Activated CD4-positive, alpha-beta T cell treated with anti-CD3 and anti-CD28 coated beads, Interleukin-2, amount 50 U/mL, for 4 hours (primary cell): ENCODE data around the gene ATG5.

Experiments
- DNase-seq, 2 experiments: peaks; one replicate each; pipeline ENCODE4 v3.0.0-alpha.2; 2020

The ATG5 gene

DNA sequence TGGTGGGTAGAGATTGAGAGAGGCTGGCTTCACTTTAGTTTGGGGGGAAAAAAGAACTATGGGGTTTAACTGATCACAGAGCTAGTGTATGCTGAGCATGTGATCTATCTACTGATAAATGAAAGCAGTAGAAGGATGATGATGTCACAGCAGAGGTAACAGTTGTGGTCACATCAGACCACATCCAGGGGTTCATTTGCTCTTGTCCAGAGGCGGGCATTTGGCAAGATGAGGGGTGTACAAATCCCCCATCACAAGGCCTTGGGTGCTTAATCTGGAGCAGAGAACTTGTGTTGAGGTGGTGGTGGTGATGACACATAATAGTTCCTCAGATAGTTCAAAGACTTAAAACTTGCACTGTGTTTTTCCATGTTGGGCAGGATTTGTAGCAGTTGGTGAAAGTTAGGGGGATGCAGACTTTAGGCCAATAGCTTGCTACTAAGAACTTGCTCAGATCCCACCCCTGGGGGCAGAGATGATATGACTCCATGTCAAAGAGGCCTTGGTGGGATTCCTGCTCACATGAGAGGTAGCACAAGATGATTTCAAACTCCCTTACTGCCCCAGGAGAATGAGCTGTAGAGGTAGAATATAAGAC lies 176.0 kb downstream of the ATG5 start:
- no peak for DNase-seq

DNA sequence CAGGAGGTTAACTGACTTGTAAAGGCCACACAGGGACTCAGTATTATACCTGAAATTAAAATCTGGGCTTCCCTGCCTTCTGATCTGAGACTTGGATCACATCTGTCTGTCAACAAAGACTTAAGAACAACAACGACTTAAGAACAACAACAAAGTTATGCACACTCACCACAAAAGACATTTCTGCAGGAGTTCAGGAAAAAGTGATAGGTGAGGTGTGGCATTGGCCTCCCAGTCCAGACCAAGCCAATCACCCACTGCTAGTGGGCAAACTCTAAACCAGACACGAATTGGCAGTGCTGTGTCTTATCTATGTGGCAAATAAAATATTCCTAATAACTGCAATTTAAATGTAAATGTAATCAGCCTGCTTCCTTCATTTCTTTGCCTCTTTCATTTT lies 178.1 kb downstream of the ATG5 start:
- no peak for DNase-seq

DNA sequence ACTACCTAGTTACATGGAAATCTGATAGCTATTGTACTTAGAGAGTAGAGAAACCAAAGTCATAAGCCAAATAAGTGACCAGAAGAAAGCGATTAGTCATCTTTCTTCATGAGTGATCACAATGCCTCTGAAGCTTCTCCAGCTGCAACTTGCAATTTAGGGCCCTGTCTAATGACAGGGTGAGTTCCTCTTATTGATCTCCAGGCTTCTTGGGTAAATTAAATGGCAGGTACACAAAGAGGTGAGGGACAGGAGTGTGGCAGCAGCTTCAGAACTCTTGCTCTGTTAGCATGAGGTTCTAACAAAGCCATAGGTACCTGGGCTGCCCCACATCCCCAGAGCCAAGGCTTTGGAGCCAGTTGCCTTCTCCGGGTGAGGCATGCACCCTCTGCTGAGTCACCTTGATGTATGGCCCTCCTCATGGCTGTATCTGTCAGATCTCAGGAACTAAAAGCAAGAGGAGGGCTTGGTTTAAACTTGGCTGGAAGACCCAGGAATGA lies 178.7 kb downstream of the ATG5 start:
- DNase-seq = no peak

DNA sequence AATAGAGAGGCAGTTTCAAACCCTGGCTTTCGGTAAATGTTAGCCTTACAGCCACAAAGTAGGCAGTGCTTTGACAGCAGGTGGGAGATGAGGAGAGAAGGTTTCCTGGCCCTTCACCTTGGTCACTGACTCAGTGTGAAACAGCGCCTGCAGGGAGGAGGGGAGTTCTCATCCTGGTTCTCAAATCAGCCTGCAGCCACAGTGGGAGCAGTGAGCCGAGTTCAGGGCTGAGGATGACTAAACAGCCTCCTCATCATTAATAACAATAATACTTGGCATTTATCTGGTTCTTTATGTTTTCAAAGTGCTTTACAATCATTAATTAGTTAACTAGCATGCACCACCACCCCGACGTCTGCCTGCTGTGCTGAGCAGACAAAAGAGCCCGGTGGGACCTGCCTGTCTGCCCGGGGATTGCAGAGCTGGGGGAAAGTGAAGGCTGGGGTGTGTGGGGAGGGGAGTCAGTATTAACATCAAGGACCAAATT lies 179.8 kb downstream of the ATG5 start:
- DNase-seq = no peak

DNA sequence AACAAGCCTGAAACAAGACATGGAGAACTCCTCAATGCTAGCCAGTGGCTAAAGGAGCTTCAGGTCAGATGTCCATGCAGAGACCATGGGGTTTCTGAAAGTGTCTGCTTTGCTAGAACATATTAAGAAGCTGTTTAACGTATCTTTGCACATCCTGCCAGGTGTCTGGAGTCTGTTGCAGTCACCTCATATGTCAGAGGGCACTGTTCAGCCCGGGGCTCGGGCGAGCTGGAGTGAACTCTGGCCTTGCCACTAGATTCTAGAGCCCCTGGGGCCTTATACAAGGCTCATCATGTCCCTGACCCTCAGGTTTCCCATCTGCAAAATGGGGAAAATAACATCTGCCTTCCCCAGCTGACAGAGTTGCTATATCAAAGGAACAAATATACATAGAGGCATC lies 180.4 kb downstream of the ATG5 start:
- DNase-seq = no peak

DNA sequence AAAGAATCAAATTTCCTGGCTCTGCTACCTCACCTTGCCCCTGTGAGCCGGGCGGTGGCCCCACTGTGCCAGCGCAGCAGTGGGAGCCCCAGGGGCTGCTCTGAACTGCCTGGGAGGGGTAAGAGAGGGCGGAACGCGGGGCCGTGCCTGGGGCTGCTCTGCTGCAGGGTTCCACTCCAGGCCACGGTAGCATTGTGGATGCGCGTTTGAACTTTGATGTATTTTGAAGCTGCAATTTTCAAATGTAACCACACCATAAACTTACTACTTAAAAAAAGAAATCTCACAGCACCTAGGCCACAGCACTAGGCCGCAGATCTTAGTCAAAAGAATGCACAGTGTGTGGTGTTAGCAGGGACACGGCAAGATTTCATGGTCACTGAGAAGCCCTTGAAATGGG lies 181.9 kb downstream of the ATG5 start:
- no peak for DNase-seq

DNA sequence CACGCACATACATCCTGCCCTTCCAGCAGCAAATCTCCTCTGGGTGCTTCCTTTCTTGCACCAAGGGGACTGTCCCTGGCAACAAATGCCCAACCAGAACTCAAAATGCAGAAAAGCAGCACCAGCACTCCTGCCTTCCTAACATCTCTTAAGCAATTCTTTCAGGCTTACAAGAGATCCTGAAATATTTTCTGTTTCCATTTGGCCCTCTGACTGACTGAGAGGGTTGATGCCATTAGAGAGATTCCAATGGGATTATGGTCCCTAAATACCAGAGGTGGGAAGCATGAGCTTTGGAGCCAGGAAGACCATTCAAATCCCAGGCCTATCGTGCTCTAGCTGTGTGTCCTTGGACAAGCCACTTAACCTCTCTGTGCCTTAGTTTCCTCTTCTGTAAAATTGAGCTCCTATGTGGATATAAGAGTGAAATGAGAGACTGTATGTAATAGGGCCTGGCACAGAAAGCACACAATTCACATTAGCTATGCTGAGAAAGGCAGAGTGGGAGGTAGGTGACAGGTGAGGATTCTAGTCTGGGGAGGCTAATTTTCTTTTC lies 182.6 kb downstream of the ATG5 start:
- DNase-seq = no peak

DNA sequence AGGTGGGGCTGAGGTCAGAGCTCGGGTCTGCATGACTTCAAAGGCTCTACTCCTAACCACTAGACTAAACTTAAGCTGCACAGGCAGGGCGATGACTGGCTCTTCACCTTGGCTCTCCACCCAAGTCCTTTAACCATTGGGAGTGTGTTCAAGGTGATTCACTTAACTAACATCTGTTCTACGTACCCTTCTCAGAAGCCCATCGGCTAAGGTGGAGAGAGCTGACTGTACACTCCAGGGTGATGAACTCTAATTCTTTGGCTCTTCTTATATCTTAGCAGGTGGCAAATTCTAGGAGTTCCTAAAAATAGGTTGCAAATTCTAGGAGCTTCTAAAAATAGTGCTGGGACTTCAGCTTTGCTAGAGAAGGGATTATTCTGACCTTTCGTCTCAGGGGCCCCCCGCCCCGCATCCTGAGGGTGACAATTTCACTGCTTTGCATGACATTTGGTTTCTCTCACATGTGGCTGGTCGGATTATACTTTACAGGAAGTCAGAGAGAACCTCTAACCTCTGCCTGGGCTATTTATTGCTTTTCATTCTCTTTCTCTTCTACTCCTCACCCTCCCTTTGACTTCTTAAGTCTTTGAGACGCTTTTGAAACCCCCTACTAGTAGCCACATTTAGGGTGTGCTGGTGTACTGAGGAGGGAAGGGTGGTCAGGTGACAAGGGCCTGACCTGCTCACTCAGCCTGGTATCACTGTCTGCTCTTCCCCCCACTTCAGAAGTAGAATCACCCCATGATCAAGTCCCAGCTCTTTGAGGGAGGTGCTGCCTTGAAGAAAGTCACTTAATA lies 183.9 kb downstream of the ATG5 start:
- DNase-seq = peak; percentile 36 to 44

DNA sequence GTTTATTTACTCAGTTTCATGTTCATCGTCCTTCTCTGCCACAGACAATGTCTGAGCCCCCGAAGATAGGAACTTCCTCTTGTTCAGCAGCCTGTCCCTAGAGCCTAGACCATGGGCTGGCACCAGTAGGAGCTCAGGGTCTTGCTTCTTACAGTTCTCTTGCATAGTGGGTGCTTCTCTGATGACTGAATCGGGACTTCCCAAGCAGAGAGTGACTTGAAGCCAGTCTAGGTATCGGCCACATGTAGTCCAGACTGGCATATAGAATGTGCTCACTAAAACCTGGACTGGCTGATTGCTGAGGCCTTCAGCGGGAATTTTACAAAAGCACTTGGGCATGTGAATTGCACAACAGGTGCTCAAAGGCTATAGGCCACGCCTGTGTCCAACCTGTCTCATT lies 187.4 kb downstream of the ATG5 start:
- DNase-seq = no peak

DNA sequence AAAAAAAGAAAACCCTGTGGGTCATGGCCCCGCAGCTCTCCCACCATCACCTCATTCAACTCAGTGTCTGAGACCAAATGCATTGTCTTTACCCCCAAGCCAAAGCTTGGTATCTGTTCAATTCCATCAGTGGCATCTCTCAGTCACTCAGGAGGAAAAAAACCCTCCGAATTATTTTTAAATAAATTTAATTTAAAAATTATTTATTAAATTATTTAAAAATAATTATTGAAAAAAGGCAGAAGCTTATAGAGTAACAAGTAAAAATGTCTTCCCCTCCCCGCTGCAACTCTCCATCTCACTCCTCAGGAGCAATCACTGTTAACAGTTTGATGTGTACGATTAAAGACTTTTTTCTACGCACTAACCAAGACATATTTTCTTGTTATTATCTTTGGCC lies 188.7 kb downstream of the ATG5 start:
- DNase-seq = no peak

DNA sequence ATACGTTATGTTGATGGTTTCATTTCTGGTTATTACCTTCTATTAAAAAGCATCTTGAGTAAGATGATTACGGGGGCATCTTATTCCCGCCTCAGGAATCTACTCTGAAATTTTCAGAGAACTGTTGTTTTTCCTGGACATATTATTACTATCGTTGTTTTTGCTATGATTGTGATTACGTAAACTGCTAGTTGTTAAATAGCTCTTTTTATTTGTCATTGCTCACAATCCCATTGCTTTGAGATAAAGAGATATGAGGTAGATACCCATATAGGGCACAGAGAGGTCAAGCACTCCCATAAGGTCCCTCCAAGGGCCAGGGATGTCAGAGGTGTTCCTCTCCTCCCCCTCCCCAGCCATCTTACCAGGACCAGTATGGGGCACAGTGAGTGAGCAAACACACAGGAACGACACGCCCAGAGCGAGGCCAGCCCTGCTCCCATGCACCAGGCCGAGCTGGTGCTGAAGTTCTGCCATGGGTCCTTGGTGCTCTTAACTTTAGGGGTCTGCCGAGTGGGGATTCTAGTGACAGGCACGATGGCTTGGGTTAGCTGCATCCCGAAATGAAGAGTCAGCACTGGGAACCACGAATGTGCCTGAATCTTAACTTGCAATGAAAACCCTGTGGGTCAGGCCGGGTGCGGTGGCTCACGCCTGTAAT lies 189.5 kb downstream of the ATG5 start:
- no peak for DNase-seq

DNA sequence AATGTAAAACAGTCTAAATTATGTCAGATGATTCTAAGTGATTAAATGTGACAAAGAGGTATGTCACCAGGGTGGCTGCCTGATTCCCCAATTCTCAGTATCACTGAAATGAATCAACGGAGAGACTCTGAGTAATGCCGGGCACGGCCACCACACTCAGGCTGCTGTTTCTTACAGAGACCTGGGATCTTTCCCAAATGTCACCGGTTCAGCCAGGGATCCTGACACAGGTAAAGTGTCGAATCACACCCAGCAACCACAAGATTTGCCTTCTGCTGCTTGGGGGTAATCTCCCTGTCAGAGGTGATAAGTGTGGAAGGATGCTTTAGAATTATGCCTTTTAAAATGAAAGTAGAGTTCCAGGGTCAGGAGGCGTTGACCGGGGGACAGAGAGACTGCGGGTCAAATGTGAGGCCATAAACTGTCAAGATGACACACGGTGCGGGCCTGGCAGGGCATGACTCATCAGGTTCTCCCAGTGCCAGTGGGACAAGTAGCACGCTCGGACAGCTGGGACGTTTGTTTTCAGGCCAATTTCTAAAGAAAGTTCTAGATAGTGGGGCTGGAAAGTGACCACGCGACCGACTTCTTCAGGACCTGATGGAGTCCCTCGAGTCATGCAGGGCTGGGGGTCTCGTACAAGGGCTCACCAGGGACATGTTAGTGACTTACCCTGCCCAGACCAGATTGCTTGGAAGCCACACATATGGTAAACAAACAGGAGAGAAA lies 190.5 kb downstream of the ATG5 start:
- DNase-seq = no peak
